Measurements from ENCODE around the gene TANGO6. TPM values are rescaled to one million over a fixed set of nuclear protein-coding genes. Genes with fewer than 3 reads are reported as not detected.

Gene TANGO6
- total RNA-seq, 6 experiments from 2014 or later = 10.9 to 15.5 (median 14.2) TPM

- H3K36me3 ChIP-seq = peaks cover 0 to 2% (median 0%) of the 10 kb centered on the region in 4 donors
- H3K4me3 ChIP-seq = no peak overlapping the region
- intact Hi-C loops (cut with DNase I) = loop anchor here in 1 of 2 donors (10.0 kb wide), 1 partner anchor 267 kb away; the partner anchor contains the start of gene TANGO6
- TF ChIP-seq, protein P1, sequence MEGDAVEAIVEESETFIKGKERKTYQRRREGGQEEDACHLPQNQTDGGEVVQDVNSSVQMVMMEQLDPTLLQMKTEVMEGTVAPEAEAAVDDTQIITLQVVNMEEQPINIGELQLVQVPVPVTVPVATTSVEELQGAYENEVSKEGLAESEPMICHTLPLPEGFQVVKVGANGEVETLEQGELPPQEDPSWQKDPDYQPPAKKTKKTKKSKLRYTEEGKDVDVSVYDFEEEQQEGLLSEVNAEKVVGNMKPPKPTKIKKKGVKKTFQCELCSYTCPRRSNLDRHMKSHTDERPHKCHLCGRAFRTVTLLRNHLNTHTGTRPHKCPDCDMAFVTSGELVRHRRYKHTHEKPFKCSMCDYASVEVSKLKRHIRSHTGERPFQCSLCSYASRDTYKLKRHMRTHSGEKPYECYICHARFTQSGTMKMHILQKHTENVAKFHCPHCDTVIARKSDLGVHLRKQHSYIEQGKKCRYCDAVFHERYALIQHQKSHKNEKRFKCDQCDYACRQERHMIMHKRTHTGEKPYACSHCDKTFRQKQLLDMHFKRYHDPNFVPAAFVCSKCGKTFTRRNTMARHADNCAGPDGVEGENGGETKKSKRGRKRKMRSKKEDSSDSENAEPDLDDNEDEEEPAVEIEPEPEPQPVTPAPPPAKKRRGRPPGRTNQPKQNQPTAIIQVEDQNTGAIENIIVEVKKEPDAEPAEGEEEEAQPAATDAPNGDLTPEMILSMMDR (IDR thresholded peaks at IDR 0.05) = no peak
- no peak for TF ChIP-seq POLR2A (IDR thresholded peaks at IDR 0.05)
- peaks cover 0 to 15% (median 6%) of the 10 kb centered on the region in 4 donors for H3K4me1 ChIP-seq
- DNase-seq = peak in 1 of 3 donors; percentile 40
- WGBS (ENCODE audit: insufficient coverage, low coverage, low lambda C conversion rate, missing lambda C conversion rate) = 59% methylated on average over 3 of the region's 6 CpGs
- H3K27ac ChIP-seq = no peak overlapping the region
- ATAC-seq = no peak
- no peaks in the 10 kb centered on the region for H3K9me3 ChIP-seq
- no peaks in the 10 kb centered on the region for H3K27me3 ChIP-seq
These were observed 268.0 kb downstream of the TANGO6 start for GRCh38 chr16:69111216-69111875.

GRCh38 chr16:69111876-69112230, 268.5 kb downstream of the TANGO6 start:
- DNase-seq (no peak), ATAC-seq (peak in 2 of 4 donors; percentile 12 to 38)
- intact Hi-C loops (cut with DNase I) = loop anchor here in 1 of 2 donors (10.0 kb wide), 1 partner anchor 267 kb away; the partner anchor contains the start of gene TANGO6
- Histone ChIP-seq H3K27ac (no peak overlapping the region), H3K9me3 (no peaks in the 10 kb centered on the region), H3K4me3 (no peak overlapping the region), H3K27me3 (no peaks in the 10 kb centered on the region), H3K36me3 (peaks cover 0 to 2% (median 0%) of the 10 kb centered on the region in 4 donors), H3K4me1 (peaks cover 0 to 10% (median 4%) of the 10 kb centered on the region in 4 donors)
- TF ChIP-seq POLR2A (IDR thresholded peaks at IDR 0.05) = no peak
- TF ChIP-seq, protein P1 (IDR thresholded peaks at IDR 0.05) = no peak
- 13% methylated on average over 1 of the region's 5 CpGs for WGBS (ENCODE audit: insufficient coverage, low coverage, low lambda C conversion rate, missing lambda C conversion rate)

DNA sequence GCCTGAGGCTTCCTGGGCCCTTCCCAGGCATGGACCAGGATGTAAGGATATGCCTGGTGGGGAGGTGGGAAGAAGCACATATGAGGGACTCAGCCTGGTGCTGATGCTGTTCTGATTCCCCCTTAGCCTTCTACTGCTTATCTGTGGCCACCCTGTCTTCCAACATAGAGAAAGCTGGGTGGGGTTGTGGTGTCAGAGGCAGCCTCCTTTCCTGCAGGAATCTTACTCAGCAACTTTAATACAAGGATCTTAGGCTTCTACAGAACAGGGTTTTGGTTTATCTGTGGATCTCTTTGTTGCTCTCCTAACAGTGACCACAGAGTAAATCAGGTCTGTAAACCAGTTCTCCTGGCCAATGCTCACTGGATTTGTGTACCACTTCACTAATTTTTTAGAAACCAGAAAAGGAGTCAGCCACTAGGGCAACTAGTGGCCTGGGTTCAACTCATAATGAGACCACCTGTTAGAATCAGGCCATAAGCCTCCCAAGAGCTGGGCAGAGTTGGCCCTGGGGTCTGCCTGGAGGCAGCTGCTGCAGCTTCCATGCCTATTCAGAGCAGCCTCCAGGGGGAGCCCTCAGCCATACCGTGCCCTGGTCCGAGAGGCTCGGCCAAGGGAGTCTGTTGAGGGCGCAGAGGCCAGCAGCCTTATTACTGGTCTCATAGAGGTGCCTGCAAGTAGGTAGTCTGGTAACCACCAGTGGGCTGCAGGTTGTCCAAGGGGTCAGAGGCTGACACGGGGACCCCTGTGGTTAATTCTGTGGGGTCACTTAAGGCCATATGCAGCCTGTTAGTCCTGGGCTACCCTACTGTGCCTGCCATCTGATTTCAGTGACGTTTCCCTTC, 269.2 kb downstream of the TANGO6 start:
- intact Hi-C loops (cut with DNase I) = loop anchor here in 1 of 2 donors (10.0 kb wide), 1 partner anchor 268 kb away; the partner anchor contains the start of gene TANGO6
- no peaks in the 10 kb centered on the region for H3K9me3 ChIP-seq
- no peaks in the 10 kb centered on the region for H3K27me3 ChIP-seq
- no peak overlapping the region for H3K4me3 ChIP-seq
- H3K36me3 ChIP-seq = peaks cover 0 to 2% (median 0%) of the 10 kb centered on the region in 4 donors
- H3K27ac ChIP-seq = no peak overlapping the region
- H3K4me1 ChIP-seq = peaks cover 0 to 5% (median under 1%) of the 10 kb centered on the region in 4 donors
- ATAC-seq (peak; percentile 85 to 92 (median 88)), DNase-seq (peak; percentile 74 to 79 (median 75))
- TF ChIP-seq, protein P1 (IDR thresholded peaks at IDR 0.05) = peak; percentile 59 to 87 (median 84)
- TF ChIP-seq POLR2A (IDR thresholded peaks at IDR 0.05) = no peak
- WGBS (ENCODE audit: insufficient coverage, low coverage, low lambda C conversion rate, missing lambda C conversion rate) = 33% methylated on average over 2 of the region's 6 CpGs

GRCh38 chr16:69113216-69113615, 269.9 kb downstream of the TANGO6 start:
- Histone ChIP-seq H3K4me3 (no peak overlapping the region), H3K9me3 (no peaks in the 10 kb centered on the region), H3K4me1 (peaks cover 0 to 4% (median under 1%) of the 10 kb centered on the region in 4 donors), H3K27ac (no peak overlapping the region), H3K36me3 (peaks cover 0 to 2% (median 0%) of the 10 kb centered on the region in 4 donors), H3K27me3 (no peaks in the 10 kb centered on the region)
- ATAC-seq (no peak), DNase-seq (no peak)
- 96% methylated on average over 7 of the region's 7 CpGs for whole genome bisulfite sequencing (ENCODE audit: insufficient coverage, low coverage, low lambda C conversion rate, missing lambda C conversion rate)
- no peak for TF ChIP-seq POLR2A (IDR thresholded peaks at IDR 0.05)
- TF ChIP-seq, protein P1 (IDR thresholded peaks at IDR 0.05) = no peak
- intact Hi-C loops (cut with DNase I) = loop anchor here in 1 of 2 donors (10.0 kb wide), 1 partner anchor 268 kb away; the partner anchor contains the start of gene TANGO6
